HG02973 (cell line): ENCODE results near the gene SS18.

Experiments
- ATAC-seq: cut with Tn5 transposase; IDR thresholded peaks from one replicate; pipeline ENCODE4 v1.9.1; 2021; ENCODE audit warnings: moderate library complexity; ENCODE audit not compliant: unreplicated experiment

SS18 gene

DNA sequence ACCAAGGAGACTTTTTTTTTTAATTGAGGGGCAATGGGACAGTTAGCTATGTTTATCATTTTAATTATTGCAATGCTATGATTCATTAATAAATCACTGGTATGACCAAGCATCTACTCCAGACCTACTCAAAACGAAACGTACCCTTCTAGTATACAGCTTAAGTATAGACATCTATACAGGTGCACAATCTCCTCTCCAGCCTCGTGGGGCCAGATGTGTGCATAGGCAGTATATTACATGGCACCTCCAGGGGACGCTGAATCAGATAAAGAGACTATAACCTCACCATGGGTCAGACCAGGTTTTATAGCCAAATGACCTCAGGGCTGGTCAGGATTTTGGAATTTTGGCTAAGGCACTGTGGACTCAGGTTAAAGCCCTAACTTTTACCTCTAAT lies 86.6 kb downstream of the SS18 start:
- no peak for ATAC-seq

DNA sequence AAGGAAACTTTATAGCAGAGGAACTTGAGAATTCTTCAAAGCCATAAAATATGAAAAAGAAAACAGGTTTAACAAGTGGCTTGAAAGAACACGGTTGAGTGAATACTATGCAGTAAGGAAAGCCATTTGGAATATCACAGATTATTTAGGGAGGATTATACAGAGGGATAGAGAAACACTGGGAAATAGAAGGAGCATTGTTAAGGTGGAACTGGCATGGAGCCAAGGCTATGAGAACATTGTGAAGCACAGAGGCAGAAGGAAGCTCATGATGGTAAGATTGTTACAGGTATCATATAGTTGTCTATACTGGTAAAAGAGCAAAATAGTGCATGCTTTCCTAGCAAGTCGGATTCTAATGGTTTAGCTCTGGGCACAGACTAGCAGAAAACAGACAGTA lies 87.1 kb downstream of the SS18 start:
- no peak for ATAC-seq

DNA sequence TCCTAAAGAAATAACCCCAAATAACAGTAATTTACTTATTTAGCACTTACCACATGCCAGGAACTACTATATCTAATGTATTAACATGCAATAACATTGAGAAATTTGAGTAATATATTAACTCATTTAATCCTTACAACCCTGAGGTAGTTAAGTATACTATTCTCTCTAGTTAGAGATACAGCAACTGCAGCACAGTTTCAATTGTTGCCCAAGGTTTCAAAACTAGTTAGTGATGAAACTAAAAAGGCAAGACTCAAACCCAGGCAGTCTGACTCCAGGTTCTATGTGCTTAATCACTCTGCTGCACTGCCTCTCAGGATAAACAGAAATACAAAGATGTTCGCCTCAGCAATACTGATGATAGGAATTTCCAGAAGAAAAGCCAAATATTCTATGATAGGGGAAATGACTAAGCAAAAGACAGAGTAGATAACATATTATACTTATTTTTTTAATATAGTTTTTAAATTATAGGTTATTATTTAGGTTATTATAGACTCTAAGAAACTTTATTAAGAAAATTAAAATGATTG lies 88.0 kb downstream of the SS18 start:
- no peak for ATAC-seq

DNA sequence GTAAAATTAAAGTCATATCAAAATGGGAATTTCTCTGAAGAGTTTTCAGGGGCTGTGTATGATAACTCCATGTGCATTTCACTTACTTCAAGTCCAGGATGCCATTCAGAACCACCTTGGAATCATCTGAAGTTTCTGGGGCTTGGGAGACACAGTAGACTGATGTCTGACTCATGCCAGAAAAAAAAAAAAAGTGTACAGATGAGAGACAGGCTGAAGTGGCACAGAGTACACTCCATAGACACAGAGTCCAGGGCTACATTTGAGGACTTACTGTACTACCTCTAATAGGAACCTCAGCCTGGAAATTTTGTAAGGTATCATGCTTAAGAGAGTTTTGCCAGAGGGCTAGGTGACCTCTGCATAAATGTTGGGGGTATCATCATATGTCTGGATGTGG lies 92.0 kb downstream of the SS18 start:
- ATAC-seq, result no peak

DNA sequence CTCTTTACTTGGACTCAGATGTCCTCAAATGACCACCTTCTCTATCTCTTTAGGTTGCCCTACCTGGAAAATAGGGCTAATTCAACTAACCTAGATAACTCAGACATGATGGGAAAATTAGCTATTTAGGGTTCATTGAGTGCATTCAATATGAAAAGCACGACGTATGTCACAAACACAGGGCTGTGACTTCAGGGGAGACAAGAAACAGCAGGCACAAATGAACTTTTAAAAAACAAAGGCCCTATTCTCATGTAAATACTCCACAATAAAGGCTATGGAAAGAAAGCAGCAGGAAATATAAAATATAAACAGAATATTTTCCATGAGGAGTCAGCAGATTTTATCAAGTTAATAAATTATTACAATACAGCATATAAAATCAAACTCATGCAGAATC lies 97.8 kb downstream of the SS18 start:
- no peak for ATAC-seq

DNA sequence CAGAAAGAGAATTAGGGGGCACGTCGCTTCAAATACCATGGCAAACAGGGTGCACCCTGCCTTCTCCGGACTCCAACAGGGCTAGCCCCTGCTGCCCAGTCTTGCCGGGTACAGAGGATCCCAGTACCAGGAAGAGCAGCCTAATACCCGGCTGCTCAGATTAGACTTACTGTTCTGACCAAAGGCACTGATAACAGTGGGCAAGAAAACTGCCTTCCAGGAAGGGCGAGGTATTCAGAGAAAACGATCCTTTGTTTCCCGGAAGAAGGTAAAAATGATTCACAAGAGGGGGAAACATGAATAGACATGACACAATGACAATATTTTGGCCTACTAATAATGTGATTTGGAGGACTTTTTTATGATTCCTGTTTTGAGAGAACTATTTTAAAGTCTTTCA lies 99.9 kb downstream of the SS18 start:
- no peak for ATAC-seq

DNA sequence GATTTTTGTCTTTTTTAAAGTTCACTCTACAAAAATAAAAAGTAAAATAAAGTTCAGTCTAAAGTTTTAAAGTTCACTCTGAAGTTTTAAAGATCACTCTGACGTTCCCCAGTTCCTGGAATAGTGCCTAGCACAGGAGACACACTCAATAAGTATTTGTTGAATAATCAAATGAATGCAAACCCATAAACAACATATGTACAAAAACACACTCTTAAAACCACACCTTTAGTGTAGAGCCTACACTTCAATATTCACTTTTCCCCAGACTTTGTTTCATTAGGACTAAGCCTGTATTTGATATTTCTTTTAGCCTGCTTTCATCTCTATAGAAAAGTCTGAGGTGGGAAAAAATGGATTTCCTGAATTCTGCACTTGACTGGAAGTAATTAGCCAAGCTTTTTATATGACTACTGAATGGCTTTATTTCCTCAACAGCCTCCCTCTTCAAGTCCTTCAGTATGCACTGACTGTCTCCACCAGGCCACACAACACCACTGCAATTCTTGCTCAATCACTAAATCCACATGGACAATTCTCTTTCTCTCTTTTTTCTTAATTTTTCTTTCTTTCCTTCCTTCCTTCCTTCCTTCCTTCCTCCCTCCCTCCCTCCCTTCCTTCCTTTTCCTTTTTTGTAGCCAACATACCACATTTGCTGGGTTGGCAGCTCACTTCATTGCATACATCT lies 104.6 kb downstream of the SS18 start:
- ATAC-seq, result no peak

DNA sequence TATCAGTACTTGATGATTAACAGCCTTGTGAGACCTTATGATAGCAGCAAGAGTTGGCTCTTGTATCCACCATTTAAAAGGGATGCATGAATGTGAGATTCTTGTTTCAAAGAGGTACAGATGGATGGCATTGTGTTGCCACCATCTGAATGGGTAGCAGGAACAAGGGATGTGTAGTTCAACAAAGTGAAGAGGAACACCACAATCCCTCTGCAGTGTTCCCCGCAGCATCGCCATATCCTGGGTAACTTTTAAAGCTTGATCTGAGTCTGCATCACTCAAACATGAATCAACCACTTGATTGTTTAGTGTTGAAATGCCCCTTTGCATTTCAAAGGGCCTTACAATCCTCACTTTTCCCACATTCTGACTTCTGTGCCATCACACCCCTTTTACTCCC lies 106.7 kb downstream of the SS18 start:
- no peak for ATAC-seq

DNA sequence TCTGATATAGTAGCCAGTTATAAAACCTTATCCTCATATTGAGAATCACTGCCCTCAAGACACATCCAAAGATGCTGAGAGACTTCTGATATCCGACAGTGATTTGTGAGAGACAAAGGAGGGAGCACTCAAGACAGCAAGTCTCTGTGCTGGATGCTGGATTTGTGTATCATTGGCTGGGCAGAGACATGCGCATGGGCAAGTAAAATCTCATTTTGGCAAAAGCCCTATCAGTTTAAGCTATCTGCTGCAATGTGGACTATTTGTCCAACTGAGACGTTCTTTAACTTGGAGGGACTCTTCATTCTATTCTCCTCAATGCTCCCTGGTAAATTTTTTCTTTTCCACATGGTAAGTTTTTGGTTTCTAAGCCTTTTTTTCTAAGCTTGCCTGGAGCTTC lies 107.5 kb downstream of the SS18 start:
- no peak for ATAC-seq

DNA sequence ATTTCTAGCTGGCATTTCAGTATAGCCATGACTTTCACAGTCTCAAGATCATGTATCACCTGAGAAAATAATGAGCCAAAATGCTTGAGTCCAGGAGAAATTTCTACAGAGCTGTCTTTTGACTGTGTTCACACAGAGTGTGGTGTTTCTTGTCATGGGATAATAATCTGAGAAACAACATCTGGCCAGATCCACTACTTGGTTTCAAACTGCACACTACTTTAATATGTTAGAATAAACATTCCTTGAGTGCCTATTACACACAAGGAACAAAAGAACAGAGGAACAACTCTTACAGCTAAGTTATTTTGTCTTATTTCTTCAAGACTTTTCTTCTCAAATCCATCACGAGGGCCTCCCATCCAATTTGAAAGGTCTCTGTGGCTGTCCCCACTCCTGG lies 108.3 kb downstream of the SS18 start:
- no peak for ATAC-seq

DNA sequence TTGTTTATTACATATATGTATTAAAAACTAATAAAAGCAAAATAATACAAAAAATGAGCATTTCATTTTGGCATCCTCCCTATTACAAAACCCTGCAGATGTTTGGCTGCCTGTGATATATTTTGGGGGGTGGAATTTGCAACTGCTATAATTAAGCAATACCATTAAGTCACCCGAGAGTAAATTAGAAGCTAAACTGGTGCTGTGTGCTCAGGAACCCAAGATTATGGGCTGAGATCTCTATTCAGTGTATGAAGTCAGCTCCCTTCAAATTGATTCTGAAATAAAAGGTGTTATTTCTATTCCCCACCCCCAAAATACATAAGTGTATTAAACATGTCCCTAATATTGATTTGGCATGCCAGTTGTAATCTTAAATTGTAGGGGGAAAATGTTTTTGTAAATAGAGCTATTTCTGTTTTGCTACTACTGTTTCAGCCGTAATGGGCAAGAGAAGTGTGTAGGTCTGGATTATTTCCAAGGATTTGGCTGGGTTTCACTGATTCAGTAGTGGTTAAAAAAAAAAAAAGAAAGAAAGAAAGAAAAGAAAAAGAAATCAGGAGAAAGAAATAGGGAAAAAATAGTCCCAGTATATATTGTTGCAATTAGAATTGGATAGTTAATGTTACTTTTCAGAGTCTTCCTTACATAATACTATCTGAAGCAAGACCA lies 110.9 kb downstream of the SS18 start:
- ATAC-seq, result no peak

DNA sequence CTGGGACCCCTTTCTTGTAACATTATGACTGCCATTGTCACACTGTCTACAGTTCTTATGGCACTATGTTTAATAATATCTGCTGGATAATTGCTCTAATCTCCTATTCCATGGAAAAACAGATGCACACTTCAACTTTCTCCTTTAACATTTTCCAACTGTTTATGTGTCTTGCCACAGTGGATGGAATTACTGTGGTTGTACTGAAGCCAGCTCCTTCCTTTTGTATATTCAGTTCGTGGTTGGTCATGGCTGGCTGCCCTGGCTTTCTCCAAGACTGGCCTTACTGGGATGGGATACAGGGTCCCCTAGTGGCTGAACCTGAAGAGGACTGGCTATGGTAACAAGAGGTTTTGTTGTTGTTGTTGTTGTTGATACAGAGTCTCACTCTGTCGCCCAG lies 113.9 kb downstream of the SS18 start:
- ATAC-seq, result no peak

DNA sequence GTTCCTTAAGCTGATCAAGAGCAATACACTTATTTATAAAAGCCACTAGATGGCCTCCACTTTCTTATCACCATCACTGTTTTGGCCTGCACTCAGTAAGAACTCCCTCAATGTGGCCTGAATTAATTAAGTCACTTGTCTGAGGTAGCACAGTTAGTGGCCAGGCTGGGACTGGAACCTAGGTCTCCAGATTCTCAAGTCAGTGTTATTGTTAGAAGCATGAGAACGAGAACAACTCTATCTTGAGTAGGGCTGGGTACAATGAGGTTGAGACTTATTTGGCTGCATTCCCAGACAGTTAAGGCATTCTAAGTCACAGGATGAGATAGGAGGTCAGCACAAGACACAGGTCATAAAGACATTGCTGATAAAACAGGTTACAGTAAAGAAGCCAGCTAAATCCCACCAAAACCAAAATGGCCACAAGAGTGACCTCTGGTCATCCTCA lies 115.8 kb downstream of the SS18 start:
- no peak for ATAC-seq
